GM18499 (cell line): ENCODE results near the gene DPPA5.
"Not testable (repeated sequence)": the region's sequence is repeated elsewhere in the genome, so short reads cannot be mapped to it uniquely, and the experiment has no call there.

Experiments used
- ATAC-seq: cut with Tn5 transposase; IDR thresholded peaks from one replicate; pipeline ENCODE4 v1.9.1; 2021; ENCODE audit warnings: moderate number of reproducible peaks; ENCODE audit not compliant: insufficient read depth, unreplicated experiment

Gene DPPA5

DNA sequence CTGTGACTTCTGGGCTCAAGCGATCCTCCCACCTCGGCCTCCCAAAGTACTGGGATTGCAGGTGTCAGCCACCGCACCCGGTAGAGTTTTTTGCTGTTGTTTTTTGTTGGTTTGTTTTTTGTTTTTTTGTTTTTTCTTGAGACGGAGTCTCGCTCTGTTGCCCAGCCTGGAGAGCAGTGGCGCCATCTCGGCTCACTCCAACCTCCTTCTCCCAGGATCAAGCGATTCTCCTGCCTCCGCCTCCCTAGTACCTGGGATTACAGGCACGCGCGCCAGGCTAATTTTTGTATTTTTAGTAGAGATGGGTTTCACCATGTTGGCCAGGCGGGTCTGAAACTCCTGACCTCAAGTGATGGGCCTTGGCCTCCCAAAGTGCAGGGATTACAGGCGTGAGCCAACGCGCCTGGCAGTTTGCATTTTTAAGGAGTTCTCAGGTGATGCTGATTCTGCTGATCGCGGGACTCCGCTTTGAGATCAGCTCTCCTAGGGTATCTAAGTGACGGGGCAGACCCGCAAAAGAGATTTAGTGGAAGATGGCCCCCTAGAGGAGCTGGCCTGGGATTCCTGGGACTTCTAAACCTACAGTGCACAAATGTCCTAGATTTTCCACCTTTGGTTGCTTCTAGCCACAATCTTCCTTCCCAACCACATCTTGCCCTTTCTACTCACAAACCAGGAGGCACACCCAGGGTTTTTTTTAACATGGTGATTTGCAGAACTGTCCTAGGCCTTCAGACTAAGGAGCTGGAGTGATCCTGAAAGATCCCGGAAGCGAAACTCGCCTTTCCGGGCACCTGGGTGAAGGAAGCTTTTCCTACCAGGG is 45.2 kb downstream of the DPPA5 start:
- no peak for ATAC-seq

DNA sequence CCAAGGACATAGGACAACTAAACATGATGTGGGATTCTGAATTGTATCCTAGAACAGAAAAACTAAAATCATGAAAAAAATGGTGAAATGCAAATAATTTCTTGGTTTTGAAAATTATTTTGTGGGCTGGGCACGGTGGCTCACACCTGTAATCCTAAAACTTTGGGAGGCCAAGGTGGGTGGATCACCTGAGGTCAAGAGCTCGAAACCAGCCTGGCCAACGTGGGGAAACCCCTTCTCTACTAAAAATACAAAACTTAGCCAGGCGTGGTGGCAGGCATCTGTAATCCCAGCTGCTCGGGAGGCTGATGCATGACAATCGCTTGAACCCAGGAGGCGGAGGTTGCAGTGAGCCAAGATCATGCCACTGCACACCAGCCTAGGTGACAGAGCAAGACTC is 50.3 kb downstream of the DPPA5 start:
- ATAC-seq, result not testable (repeated sequence)
